Stimulated activated naive B cell treated with anti-CD40 and anti-IgM and Interleukin-4, amounts not matched to agents 10 μg/mL and 1 μg/mL and 100 μg/mL, for 72 hours (primary cell): ENCODE measurements around the gene IFT81.

Experiments used
- ATAC-seq, 2 donors: fragments of 150-1000 bp; cut with Tn5 transposase; replicated peaks; 2 replicates each; pipeline ENCODE4 v1.10.0; 2021; ENCODE audit warnings: moderate library complexity in 1 of 2
- DNase-seq: peaks from one replicate; pipeline ENCODE4 v3.0.0; 2021
- H3K27ac Mint-ChIP-seq: one replicate; pipeline ENCODE4 v1.8.0; 2022; ENCODE audit warnings: mild to moderate bottlenecking, mixed read lengths
- H3K27me3 Mint-ChIP-seq, 2 donors: one replicate each; pipeline ENCODE4 v1.8.0; 2022; ENCODE audit warnings: mixed read lengths in 2 of 2
- H3K36me3 Mint-ChIP-seq, 2 donors: one replicate each; pipeline ENCODE4 v1.8.0; 2022; ENCODE audit warnings: mixed read lengths in 2 of 2, mild to moderate bottlenecking in 1 of 2
- H3K4me1 Mint-ChIP-seq, 2 donors: one replicate each; pipeline ENCODE4 v1.8.0; 2022; ENCODE audit warnings: mixed read lengths in 2 of 2, mild to moderate bottlenecking in 1 of 2
- H3K4me3 Mint-ChIP-seq, 2 donors: one replicate each; pipeline ENCODE4 v1.8.0; 2022; ENCODE audit warnings: mild to moderate bottlenecking in 2 of 2, mixed read lengths in 2 of 2, moderate library complexity in 1 of 2
- H3K9me3 Mint-ChIP-seq, 2 donors: one replicate each; pipeline ENCODE4 v1.8.0; 2022; ENCODE audit warnings: mixed read lengths in 2 of 2, mild to moderate bottlenecking in 1 of 2

IFT81 gene

GRCh38 chr12:110262442-110263388 lies 138.6 kb downstream of the IFT81 start:
- Mint-ChIP-seq H3K27ac (no peak overlapping the region), H3K27me3 (no peaks in the 10 kb centered on the region), H3K4me3 (no peak overlapping the region), H3K9me3 (no peaks in the 10 kb centered on the region), H3K4me1 (no peaks in the 10 kb centered on the region), H3K36me3 (no peaks in the 10 kb centered on the region)
- DNase-seq = no peak
- no peak for ATAC-seq

GRCh38 chr12:110266381-110266960 lies 142.3 kb downstream of the IFT81 start:
- H3K27ac Mint-ChIP-seq = no peak overlapping the region
- no peaks in the 10 kb centered on the region for H3K9me3 Mint-ChIP-seq
- ATAC-seq (no peak), DNase-seq (no peak)
- no peaks in the 10 kb centered on the region for H3K4me1 Mint-ChIP-seq
- peaks cover 8 to 13% of the 10 kb centered on the region in 2 donors for H3K27me3 Mint-ChIP-seq
- H3K36me3 Mint-ChIP-seq = no peaks in the 10 kb centered on the region
- H3K4me3 Mint-ChIP-seq = no peak overlapping the region

GRCh38 chr12:110266980-110267620 lies 142.9 kb downstream of the IFT81 start:
- Mint-ChIP-seq H3K9me3 (no peaks in the 10 kb centered on the region), H3K27me3 (peaks cover 8 to 17% of the 10 kb centered on the region in 2 donors), H3K4me1 (no peaks in the 10 kb centered on the region), H3K36me3 (no peaks in the 10 kb centered on the region), H3K27ac (no peak overlapping the region), H3K4me3 (no peak overlapping the region)
- ATAC-seq (no peak), DNase-seq (no peak)
